Neutrophil (primary cell): Measurements from ENCODE around the gene PHIP.
"Not testable (repeated sequence)": the region's sequence is repeated elsewhere in the genome, so short reads cannot be mapped to it uniquely, and the experiment has no call there.

Experiments used
- H3K27ac ChIP-seq: fragments of 200-600 bp; sonication (generic); 2 replicates; pipeline ENCODE4 v1.5.1; 2016; ENCODE audit warnings: mild to moderate bottlenecking, moderate library complexity
- H3K27me3 ChIP-seq: fragments of 200-600 bp; sonication (generic); 2 replicates; pipeline ENCODE4 v1.6.0; 2016; ENCODE audit warnings: mild to moderate bottlenecking
- H3K36me3 ChIP-seq: fragments of 200-600 bp; sonication (generic); 2 replicates; pipeline ENCODE4 v1.5.1; 2017
- H3K4me1 ChIP-seq, 2 experiments: fragments of 200-600 bp in 1 of 2; sonication (generic) in 1 of 2; 1 replicate in 1 of 2; 2 replicates in 1 of 2; pipeline versions ENCODE4 v1.5.1 to v1.6.1; 2013 to 2016; ENCODE audit warnings: low read depth in 1 of 2, low read length in 1 of 2, mild to moderate bottlenecking in 1 of 2, moderate library complexity in 1 of 2; ENCODE audit not compliant: control insufficient read depth in 1 of 2, insufficient read depth in 1 of 2
- H3K4me3 ChIP-seq, 2 experiments: fragments of 200-600 bp in 1 of 2; sonication (generic) in 1 of 2; 1 replicate in 1 of 2; 2 replicates in 1 of 2; pipeline ENCODE4 v1.5.1; 2013 to 2016; ENCODE audit warnings: low read depth in 1 of 2, low read length in 1 of 2, mild to moderate bottlenecking in 1 of 2, moderate library complexity in 1 of 2
- H3K9me3 ChIP-seq: fragments of 200-600 bp; sonication (generic); 2 replicates; pipeline ENCODE4 v1.5.1; 2016
- TF ChIP-seq, protein P1 (sequence below): fragments of 200-600 bp; sonication (generic); IDR thresholded peaks from 2 replicates; pipeline ENCODE4 v1.5.1; 2016; ENCODE audit warnings: antibody characterized with exemption

Gene PHIP

DNA sequence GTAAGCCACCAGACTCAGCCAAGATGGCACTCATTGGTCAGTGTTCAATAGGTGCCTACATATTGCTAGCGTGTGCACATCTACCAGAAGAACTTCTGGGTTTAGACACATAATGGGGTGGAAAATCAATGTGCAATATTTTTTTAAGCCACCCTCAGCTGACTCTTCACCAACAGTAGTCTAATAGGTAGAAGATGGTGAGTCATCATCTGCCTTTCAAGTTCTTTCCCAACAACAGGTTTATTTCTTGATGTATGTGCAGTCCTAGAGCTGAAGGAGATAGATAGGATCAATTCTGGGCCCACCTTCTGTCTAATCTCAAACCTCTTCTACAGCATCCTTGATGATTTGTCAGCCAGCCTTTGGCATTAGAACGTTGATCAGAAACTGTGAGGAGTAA lies 169.4 kb downstream of the PHIP start:
- Histone ChIP-seq H3K9me3 (no peaks in the 10 kb centered on the region), H3K27ac (no peak overlapping the region)
- TF ChIP-seq, protein P1, sequence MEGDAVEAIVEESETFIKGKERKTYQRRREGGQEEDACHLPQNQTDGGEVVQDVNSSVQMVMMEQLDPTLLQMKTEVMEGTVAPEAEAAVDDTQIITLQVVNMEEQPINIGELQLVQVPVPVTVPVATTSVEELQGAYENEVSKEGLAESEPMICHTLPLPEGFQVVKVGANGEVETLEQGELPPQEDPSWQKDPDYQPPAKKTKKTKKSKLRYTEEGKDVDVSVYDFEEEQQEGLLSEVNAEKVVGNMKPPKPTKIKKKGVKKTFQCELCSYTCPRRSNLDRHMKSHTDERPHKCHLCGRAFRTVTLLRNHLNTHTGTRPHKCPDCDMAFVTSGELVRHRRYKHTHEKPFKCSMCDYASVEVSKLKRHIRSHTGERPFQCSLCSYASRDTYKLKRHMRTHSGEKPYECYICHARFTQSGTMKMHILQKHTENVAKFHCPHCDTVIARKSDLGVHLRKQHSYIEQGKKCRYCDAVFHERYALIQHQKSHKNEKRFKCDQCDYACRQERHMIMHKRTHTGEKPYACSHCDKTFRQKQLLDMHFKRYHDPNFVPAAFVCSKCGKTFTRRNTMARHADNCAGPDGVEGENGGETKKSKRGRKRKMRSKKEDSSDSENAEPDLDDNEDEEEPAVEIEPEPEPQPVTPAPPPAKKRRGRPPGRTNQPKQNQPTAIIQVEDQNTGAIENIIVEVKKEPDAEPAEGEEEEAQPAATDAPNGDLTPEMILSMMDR: no peak

DNA sequence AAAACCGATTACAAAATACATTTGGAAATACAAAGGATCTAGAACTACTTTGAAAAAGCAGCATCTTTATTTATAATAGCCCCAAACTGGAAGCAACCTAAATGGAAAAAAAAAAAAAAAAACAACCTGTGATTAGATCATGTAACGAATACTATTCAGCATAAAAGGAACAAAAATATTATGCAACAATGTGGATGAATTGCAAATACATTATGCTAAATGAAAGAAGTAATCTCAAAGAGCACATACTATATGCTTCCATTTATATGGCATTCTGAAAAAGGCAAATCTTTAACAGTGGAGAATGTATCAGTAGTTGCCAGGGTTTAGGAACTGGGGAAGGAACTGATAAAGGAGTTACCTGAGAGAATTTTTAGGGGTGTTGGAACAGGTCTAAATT lies 181.8 kb downstream of the PHIP start:
- Histone ChIP-seq H3K27ac (no peak overlapping the region), H3K4me3 (no peak overlapping the region)
- TF ChIP-seq, protein P1: no peak

More for the DNA sequence above, 169.4 kb downstream of the PHIP start:
- no peak overlapping the region for H3K4me3 ChIP-seq
- no peaks in the 10 kb centered on the region for H3K36me3 ChIP-seq
- peaks cover 36% of the 10 kb centered on the region for H3K27me3 ChIP-seq
- H3K4me1 ChIP-seq: peaks cover 3 to 6% of the 10 kb centered on the region in 2 experiments

DNA sequence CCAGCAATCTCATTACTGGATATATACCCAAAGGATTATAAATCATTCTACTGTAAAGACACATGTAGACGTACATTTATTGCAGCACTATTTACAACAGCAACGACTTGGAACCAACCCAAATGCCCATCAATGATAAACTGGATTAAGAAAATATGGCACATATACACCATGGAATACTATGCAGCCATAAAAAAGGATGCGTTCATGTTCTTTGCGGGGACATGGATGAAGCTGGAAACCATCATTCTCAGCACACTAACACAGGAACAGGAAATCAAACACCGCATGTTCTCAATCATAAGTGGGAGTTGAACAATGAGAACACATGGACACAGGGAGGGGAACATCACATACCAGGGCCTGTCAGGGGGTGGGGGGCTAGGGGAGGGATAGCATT lies 188.2 kb downstream of the PHIP start:
- not testable (repeated sequence) for H3K27me3 ChIP-seq

More for the DNA sequence above, 181.8 kb downstream of the PHIP start:
- Histone ChIP-seq H3K36me3 (no peaks in the 10 kb centered on the region), H3K9me3 (no peaks in the 10 kb centered on the region), H3K4me1 (no peaks in the 10 kb centered on the region), H3K27me3 (no peaks in the 10 kb centered on the region)

More for the DNA sequence above, 188.2 kb downstream of the PHIP start:
- not testable (repeated sequence) for H3K36me3 ChIP-seq, H3K27ac ChIP-seq, H3K4me3 ChIP-seq, H3K9me3 ChIP-seq, H3K4me1 ChIP-seq
